AG04450 (cell line): ENCODE results near the gene EHBP1L1. TPM values are rescaled to one million over a fixed set of nuclear protein-coding genes. Genes with fewer than 3 reads are reported as not detected.

ENCODE experiments used
- CTCF ChIA-PET: fragments of 300-600, 350-600 bp; formaldehyde crosslinking; extraction: SDS; loops from one replicate; lab custom pipeline; 2022; ENCODE audit warnings: antibody characterized with exemption, inconsistent platforms; lab: Charles Lee
- POLR2A ChIA-PET: fragments of 350-600 bp; formaldehyde crosslinking; extraction: SDS; loops from one replicate; lab custom pipeline; 2021; ENCODE audit warnings: antibody characterized with exemption, inconsistent platforms; lab: Yijun Ruan, JAX
- DNase-seq: peaks from one replicate; pipeline ENCODE4 v3.0.0-alpha.2; 2011; ENCODE audit warnings: low read depth, low spot score
- H3K27ac ChIP-seq: one replicate; pipeline ENCODE4 v1.5.1; 2012; ENCODE audit warnings: low read depth, low read length, control low read depth
- H3K27me3 ChIP-seq: one replicate; pipeline ENCODE4 v1.6.0; 2012; ENCODE audit warnings: low read length; ENCODE audit not compliant: control insufficient read depth, insufficient read depth
- H3K4me3 ChIP-seq: 2 replicates; pipeline ENCODE4 v1.5.1; 2011; ENCODE audit warnings: mild to moderate bottlenecking, low read depth, low read length, control low read depth
- H3K9me3 ChIP-seq: 2 replicates; pipeline ENCODE4 v1.5.1; 2012; ENCODE audit warnings: low read length; ENCODE audit not compliant: control insufficient read depth, insufficient read depth
- CTCF ChIP-seq: IDR thresholded peaks from 2 replicates; pipeline ENCODE4 v1.5.1; 2011; ENCODE audit warnings: low read depth, low read length, control low read depth, inconsistent platforms
- polyA plus RNA-seq: library from polyadenylated mRNA; depleted of rRNA; stranded (reverse); fragments of >200 nt; gene quantifications from 2 replicates; pipeline ENCODE4 v1.2.3, GENCODE V29; 2011

Gene EHBP1L1
- polyA plus RNA-seq, 1 experiment = 11.3 TPM

GRCh38 chr11:65590240-65590738 is 14.4 kb downstream of the EHBP1L1 start:
- no peaks in the 10 kb centered on the region for H3K27me3 ChIP-seq
- no peak overlapping the region for H3K4me3 ChIP-seq
- no peak for TF ChIP-seq CTCF
- no peaks in the 10 kb centered on the region for H3K9me3 ChIP-seq
- CTCF ChIA-PET = interaction anchor here (1.0 to 1.5 kb wide), 3 partner anchors 12 to 50 kb away, joined by 3 to 5 read pairs (median 5); no protein-coding TSS in a partner anchor
- peak; percentile 57 for DNase-seq
- no peak overlapping the region for H3K27ac ChIP-seq
- POLR2A ChIA-PET = interaction anchor here (0.7 to 1.1 kb wide), 2 partner anchors 63 to 177 kb away, joined by 3 to 4 read pairs; no protein-coding TSS in a partner anchor

GRCh38 chr11:65591939-65592857 is 16.3 kb downstream of the EHBP1L1 start:
- Histone ChIP-seq H3K27ac (no peak overlapping the region), H3K27me3 (no peaks in the 10 kb centered on the region), H3K9me3 (no peaks in the 10 kb centered on the region), H3K4me3 (no peak overlapping the region)
- no peak for DNase-seq
- POLR2A ChIA-PET = interaction anchor here (0.6 kb wide), 1 partner anchor 81 kb away, joined by 6 read pairs; no protein-coding TSS in a partner anchor
- peak; percentile 1; the same call in 1 of the 2 replicates for TF ChIP-seq CTCF
- CTCF ChIA-PET = interaction anchor here (0.6 to 3.8 kb wide), 7 partner anchors 12 to 51 kb away, joined by 3 to 48 read pairs (median 13); partner anchors contain the start of genes FAM89B, PCNX3 and ZNRD2

GRCh38 chr11:65592858-65593517 is 17.1 kb downstream of the EHBP1L1 start:
- no peak for DNase-seq
- POLR2A ChIA-PET = interaction anchor here (0.5 to 1.7 kb wide), 4 partner anchors 14 to 229 kb away, joined by 3 to 17 read pairs (median 4); no protein-coding TSS in a partner anchor
- Histone ChIP-seq H3K9me3 (no peaks in the 10 kb centered on the region), H3K27ac (no peak overlapping the region), H3K4me3 (no peak overlapping the region), H3K27me3 (no peaks in the 10 kb centered on the region)
- no peak for TF ChIP-seq CTCF
- CTCF ChIA-PET = interaction anchor here (0.7 to 3.8 kb wide), 13 partner anchors 9 to 226 kb away, joined by 3 to 48 read pairs (median 7); partner anchors contain the start of genes EHBP1L1, FAM89B, PCNX3 and ZNRD2

- no peak for DNase-seq
- H3K27me3 ChIP-seq = no peaks in the 10 kb centered on the region
- no peaks in the 10 kb centered on the region for H3K9me3 ChIP-seq
- POLR2A ChIA-PET = interaction anchor here (0.5 to 1.7 kb wide), 8 partner anchors 11 to 228 kb away, joined by 3 to 17 read pairs (median 4); partner anchors contain the start of gene PCNX3
- TF ChIP-seq CTCF = peak; percentile 75
- no peak overlapping the region for H3K27ac ChIP-seq
- no peak overlapping the region for H3K4me3 ChIP-seq
- CTCF ChIA-PET = interaction anchor here (0.6 to 3.8 kb wide), 22 partner anchors 8 to 227 kb away, joined by 3 to 48 read pairs (median 6); partner anchors contain the start of genes EHBP1L1, FAM89B, PCNX3 and SCYL1
Observed at GRCh38 chr11:65593518-65594414, 17.9 kb downstream of the EHBP1L1 start.
